NCI-H1694 treated with DMSO at 0.1 percent for 48 hours (cell line): ENCODE results near the gene UGT1A8.
A peak's percentile ranks its signal among the peaks of the same experiment; 100 is the strongest.

Experiments
- DNase-seq: peaks from one replicate; lab custom pipeline; 2025; lab: John Stamatoyannopoulos, UW

The UGT1A8 gene

DNA sequence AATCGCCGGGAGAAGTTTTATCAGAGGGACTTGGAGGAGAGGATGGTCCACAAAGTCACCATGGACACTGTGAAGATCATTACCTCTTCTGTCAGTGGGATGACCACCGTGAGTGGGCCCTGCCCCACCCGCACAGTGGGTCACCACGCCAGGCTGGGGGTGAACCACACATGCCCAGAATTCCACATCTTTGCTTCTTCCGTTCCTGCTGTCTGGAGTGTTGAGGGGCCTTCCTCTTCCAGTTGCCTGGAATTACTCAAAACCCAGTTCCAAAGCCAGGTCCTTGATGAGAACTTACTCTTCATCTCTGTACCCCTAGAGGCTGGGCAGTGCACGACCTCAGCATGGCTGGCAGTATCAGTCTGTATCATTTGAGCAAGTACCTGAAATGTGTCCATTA lies 182.8 kb downstream of the UGT1A8 start:
- DNase-seq = no peak

GRCh38 chr2:233801357-233802131 lies 184.1 kb downstream of the UGT1A8 start:
- no peak for DNase-seq

DNA sequence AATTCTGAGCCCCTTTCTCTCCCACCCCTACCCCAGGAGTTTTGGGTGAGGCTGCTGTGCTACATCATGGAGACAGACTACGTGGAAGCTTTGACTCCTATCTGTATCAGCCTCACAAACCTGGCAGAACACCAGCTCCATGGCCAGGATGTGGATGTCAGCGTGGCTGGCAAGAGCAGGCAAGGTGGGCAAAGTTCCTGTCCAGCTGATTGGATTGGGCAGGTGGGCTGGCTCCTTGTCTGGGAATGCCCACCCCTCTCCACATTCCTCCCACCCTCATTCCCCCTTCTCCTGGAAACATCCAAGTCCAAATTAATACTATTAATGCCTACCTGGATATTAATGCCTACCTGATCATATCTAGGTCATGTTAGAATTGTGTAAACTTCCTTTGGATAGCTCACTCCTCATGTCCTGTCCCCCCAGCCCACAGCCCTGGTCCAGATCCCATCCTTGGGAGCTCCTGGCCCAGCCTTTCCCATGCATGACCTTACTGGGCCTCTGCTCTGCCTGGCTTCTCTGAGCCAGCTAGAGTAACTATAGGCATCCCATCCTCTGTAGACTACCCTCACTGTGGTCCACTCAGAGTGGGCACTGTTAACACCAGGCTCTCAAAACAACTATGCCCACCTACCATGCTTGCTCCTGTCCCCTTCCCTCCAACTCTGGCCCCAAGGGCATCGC lies 184.8 kb downstream of the UGT1A8 start:
- DNase-seq = no peak

DNA sequence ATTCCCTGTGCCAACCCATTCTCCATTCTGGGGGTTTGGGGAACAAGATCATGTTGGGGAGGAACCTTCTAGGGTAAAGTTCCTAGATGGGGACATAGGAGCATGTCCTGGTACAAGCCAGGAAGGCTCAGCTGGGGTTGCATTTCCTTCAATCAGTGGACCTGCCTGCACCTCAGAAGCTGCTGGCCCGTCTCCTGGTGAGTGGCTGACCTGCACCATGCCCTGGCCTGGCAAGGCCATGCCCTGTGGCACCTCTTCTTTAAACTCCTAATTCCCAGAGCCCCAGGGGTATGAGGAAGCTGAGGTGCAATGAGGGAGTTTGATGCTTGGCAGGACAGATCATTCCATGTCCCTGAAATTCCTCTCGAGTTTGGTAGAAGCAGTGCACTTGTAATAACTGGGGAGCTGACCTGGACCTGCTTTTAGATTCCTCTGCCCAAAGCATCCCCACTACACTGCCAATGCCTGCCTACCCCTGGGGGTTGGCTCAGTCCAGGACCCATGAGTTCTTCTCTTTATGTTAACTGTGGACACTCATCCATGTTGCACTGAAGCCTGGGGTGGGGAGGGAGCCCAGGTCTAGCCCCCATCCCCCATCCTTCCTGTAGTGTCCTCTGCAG lies 186.0 kb downstream of the UGT1A8 start:
- DNase-seq = no peak

GRCh38 chr2:233803994-233804393 lies 186.6 kb downstream of the UGT1A8 start:
- no peak for DNase-seq

GRCh38 chr2:233807215-233807865 lies 189.9 kb downstream of the UGT1A8 start:
- DNase-seq = no peak

DNA sequence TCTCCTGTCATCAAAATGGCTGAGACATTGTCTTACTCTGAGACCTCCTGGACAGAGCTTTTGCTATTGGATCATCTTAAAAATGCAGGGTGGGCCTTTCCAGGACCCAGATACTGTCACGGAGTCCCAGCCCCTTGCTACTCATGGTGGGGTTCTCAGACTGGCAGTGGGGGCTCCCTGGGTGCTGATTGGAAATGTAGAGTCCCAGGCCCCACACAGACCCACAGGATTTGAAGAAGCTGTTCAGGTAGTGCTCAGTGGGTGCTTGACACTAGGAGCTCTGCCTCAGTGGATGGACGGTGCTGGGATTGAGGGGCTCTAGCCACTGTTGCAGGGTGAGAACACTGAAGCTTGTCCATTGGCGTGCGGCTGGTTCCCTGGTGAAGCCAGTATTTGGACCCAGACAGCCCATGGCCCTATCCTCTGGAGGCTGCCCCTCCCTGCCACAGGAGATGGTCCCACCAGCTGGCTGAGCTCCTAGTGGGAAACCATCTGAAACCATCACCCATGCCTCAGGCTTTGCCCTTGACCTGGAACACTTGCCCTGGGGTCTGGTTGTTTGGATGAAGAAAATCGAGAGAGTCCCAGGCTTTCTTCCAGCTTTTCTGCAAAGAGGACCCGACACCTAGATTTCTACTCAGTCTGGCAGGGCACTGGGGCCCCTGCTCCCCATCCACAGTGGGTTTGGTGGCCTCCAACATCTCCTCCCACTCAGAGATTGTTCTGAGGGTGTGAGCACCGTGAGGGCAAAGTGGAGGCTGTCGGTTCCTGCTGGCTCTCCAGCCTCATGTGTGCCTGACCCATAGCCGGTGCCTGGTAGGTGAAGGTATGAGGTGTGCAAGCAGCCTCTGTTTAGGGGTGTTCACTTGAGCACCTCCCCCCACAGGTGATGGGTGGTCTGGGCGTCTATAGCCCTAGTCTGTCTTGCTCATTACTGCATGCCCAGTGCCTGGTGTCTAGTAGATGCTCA lies 190.8 kb downstream of the UGT1A8 start:
- DNase-seq = no peak

GRCh38 chr2:233810385-233810784 lies 193.0 kb downstream of the UGT1A8 start:
- DNase-seq = no peak

DNA sequence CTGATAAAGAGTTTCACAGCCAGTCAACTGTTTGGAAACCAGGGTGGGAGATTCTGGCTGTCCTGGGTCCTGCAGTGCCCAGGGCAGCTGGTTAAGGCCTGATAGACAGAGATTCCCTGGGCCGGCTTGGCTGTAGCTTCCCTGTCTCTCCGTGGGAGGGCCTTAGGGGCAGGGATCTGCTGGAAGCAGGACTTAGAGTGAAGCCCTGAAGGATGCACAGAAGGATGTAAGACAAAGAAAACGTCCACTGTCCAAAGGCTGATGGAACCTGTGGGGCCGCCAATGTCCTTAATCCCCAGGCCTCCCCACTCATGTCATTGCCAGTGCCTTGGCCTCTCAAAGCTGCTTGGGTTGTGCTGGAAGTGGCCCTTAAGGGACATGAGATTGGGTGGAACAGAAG lies 193.7 kb downstream of the UGT1A8 start:
- DNase-seq = no peak

DNA sequence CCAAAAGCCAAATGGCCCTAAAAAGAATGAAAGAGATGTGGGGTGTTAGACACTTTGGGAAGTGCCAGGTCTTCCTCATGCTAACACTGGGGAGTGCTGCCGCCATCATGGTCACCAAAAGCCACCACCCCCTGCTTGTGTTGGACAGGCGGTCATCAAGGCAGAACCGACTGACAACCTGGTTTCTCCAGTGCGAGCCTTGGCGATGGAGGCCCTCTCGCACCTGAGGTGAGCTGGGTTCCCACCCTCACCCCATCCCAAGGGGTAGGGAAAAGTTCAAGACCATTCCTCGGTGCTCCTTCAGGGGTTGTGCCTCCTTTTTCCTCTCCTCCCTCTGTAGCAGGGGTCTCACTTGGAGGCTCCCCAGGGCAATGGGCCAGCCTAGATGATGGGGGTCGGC lies 194.3 kb downstream of the UGT1A8 start:
- DNase-seq = no peak

DNA sequence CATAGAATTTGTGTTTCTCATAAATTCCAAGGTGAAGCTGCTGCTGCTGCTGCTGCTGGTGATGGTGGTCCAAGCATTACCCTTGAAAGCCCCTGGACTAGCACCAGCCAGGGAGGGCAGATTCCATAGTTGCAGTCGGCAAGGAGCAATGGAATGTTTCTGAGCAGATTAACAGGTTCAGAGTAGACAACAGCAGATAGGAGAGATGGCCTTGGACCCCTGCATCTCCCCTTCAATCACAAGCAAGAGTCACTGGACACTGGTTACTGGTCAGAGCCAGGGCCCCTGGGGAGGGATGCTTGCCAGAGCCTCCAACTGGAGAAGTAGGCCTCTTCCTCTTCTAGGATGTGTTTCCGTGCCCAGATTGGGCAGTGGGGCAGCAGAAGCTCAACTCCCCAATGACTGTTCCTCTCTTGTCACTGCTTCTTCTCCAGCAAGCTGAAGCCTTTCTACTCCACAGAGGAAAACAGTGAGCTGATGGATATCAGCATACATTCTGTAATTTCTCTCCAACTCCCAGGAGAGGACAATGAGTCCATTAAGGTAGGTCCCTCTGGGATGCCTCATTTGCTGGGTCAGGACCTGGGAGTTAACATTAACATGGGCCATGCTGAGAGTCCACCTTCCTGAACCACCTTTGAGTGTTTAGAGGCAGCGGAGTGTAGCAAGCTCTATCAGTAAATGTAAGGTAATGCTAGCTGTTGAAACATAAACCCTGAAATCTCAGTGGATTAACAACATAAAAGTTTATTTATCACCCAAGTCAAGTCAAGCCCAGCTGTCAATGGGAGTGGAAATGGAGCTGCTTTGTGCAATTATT lies 196.0 kb downstream of the UGT1A8 start:
- DNase-seq = no peak

- no peak for DNase-seq
Measured at GRCh38 chr2:233814056-233814835, 196.8 kb downstream of the UGT1A8 start.

- DNase-seq = no peak
Measured at GRCh38 chr2:233815861-233816260, 198.4 kb downstream of the UGT1A8 start.

GRCh38 chr2:233816334-233816733 lies 198.9 kb downstream of the UGT1A8 start:
- peak; percentile 70 for DNase-seq

DNA sequence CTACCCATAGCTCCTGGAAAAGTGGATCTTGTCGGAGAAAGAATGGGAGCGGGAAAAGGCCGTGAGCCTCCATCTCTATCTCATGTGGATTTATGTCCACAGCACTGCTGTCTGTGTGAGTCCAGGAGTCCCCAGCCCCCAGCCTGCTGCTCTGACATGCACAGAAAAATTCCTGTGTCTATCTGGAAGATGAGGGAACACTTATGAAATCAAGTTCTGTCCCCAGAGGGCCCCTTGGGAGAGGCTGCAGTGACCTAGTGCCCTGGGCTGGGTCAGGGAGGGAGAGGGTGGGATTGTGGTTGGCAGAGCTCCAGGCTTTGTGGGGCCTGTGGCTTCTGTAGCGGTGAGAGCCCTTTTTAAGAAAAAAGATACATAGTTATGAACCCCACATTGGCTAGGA lies 199.3 kb downstream of the UGT1A8 start:
- DNase-seq = no peak

GRCh38 chr2:233817361-233817911 lies 200.0 kb downstream of the UGT1A8 start:
- DNase-seq = no peak

- DNase-seq = no peak
Measured at GRCh38 chr2:233817995-233818638, 200.7 kb downstream of the UGT1A8 start.

GRCh38 chr2:233818639-233819621 lies 201.5 kb downstream of the UGT1A8 start:
- no peak for DNase-seq
